Endothelial cell of umbilical vein (primary cell): Measurements from ENCODE around the gene IFIT3.

Experiments used
- CTCF ChIP-seq, 2 donors: IDR thresholded peaks; 1 replicate in 1 of 2; 2 replicates in 1 of 2; pipeline ENCODE4 v1.5.1; 2011; ENCODE audit warnings: low read length in 2 of 2, mild to moderate bottlenecking in 2 of 2, moderate library complexity in 2 of 2, control low read depth in 1 of 2, inconsistent platforms in 1 of 2, low read depth in 1 of 2; ENCODE audit not compliant: insufficient read depth in 1 of 2; ENCODE audit errors: extremely low read depth in 1 of 2
- EZH2 ChIP-seq: IDR thresholded peaks from 2 replicates; pipeline ENCODE4 v1.6.1; 2012; ENCODE audit warnings: borderline replicate concordance, low read depth, mild to moderate bottlenecking, moderate library complexity, low read length, inconsistent platforms; ENCODE audit not compliant: severe bottlenecking
- GATA2 ChIP-seq: IDR thresholded peaks from 2 replicates; pipeline ENCODE4 v1.7.0; 2011; ENCODE audit warnings: low read depth, mild to moderate bottlenecking, moderate library complexity, mixed read lengths, low read length; ENCODE audit not compliant: insufficient read length, insufficient read depth
- JUN ChIP-seq: IDR thresholded peaks from 2 replicates; pipeline ENCODE4 v1.6.1; 2011; ENCODE audit warnings: borderline replicate concordance, low read depth; ENCODE audit not compliant: insufficient read length, insufficient read depth
- MAX ChIP-seq: IDR thresholded peaks from 2 replicates; pipeline ENCODE4 v1.6.1; 2011; ENCODE audit not compliant: insufficient read depth, insufficient read length
- MYC ChIP-seq: IDR thresholded peaks from one replicate; pipeline ENCODE4 v1.6.1; 2011; ENCODE audit warnings: mild to moderate bottlenecking, low read depth, low read length
- POLR2A ChIP-seq: IDR thresholded peaks from 2 replicates; pipeline ENCODE4 v1.6.1; 2012; ENCODE audit warnings: low read depth, mild to moderate bottlenecking, control low read depth, low read length
- POLR2AphosphoS5 ChIP-seq: IDR thresholded peaks from 2 replicates; pipeline ENCODE4 v1.6.1; 2012; ENCODE audit warnings: low read depth, mild to moderate bottlenecking, control low read depth, low read length, moderate library complexity; ENCODE audit not compliant: insufficient read depth

GRCh38 chr10:89299031-89299430 is 28.8 kb upstream of the IFIT3 start:
- TF ChIP-seq POLR2A (no peak), POLR2AphosphoS5 (no peak), CTCF (IDR thresholded peaks at IDR 0.05; ENCODE audit: extremely low read depth in 1 of 2, insufficient read depth in 1 of 2, low read depth in 1 of 2, low read length in 2 of 2) (no peak), MYC (no peak), EZH2 (no peak), JUN (no peak), MAX (no peak), GATA2 (no peak)
